ENCODE measurements around the gene DACT3. TPM values are rescaled to one million over a fixed set of nuclear protein-coding genes. Genes with fewer than 3 reads are reported as not detected.
"Not testable (repeated sequence)": the region's sequence is repeated elsewhere in the genome, so short reads cannot be mapped to it uniquely, and the experiment has no call there.

DACT3 gene
- total RNA-seq, 1 donor from 2014 or later, result 3.4 TPM

- no peak for DNase-seq (ENCODE audit: low spot score)
Observed at GRCh38 chr19:46634656-46635218, 26.2 kb downstream of the DACT3 start.

- no peak for DNase-seq (ENCODE audit: low spot score)
Observed at GRCh38 chr19:46634045-46634655, 26.8 kb downstream of the DACT3 start.

GRCh38 chr19:46633130-46633529 lies 27.9 kb downstream of the DACT3 start:
- DNase-seq (ENCODE audit: low spot score), result no peak

- DNase-seq (ENCODE audit: low spot score), result no peak
Observed at GRCh38 chr19:46631481-46631880, 29.5 kb downstream of the DACT3 start.

GRCh38 chr19:46630586-46631205 lies 30.3 kb downstream of the DACT3 start:
- DNase-seq (ENCODE audit: low spot score), result no peak

GRCh38 chr19:46629546-46630025 lies 31.4 kb downstream of the DACT3 start:
- DNase-seq (ENCODE audit: low spot score), result no peak

GRCh38 chr19:46628970-46629369 lies 32.0 kb downstream of the DACT3 start:
- DNase-seq (ENCODE audit: low spot score), result not testable (repeated sequence)

GRCh38 chr19:46626446-46626845 lies 34.5 kb downstream of the DACT3 start:
- DNase-seq (ENCODE audit: low spot score), result no peak

- DNase-seq (ENCODE audit: low spot score), result no peak
Observed at GRCh38 chr19:46625731-46626130, 35.3 kb downstream of the DACT3 start.

GRCh38 chr19:46624958-46625661 lies 35.9 kb downstream of the DACT3 start, which contains the start of gene PTGIR:
Gene PTGIR (minus strand): TSS chr19:46625089. CDS start chr19:46624225, 864 bp downstream.
- DNase-seq (ENCODE audit: low spot score), result no peak

GRCh38 chr19:46623915-46624502 lies 37.0 kb downstream of the DACT3 start:
- no peak for DNase-seq (ENCODE audit: low spot score)

GRCh38 chr19:46622118-46622446 lies 38.9 kb downstream of the DACT3 start:
- DNase-seq (ENCODE audit: low spot score), result no peak

GRCh38 chr19:46621191-46622117 lies 39.5 kb downstream of the DACT3 start:
- no peak for DNase-seq (ENCODE audit: low spot score)

GRCh38 chr19:46620716-46621115 lies 40.3 kb downstream of the DACT3 start:
- no peak for DNase-seq (ENCODE audit: low spot score)

GRCh38 chr19:46620267-46620666 lies 40.7 kb downstream of the DACT3 start:
- no peak for DNase-seq (ENCODE audit: low spot score)

- no peak for DNase-seq (ENCODE audit: low spot score)
Observed at GRCh38 chr19:46618670-46619231, 42.2 kb downstream of the DACT3 start.

GRCh38 chr19:46617601-46618000 lies 43.4 kb downstream of the DACT3 start:
- DNase-seq (ENCODE audit: low spot score), result no peak

GRCh38 chr19:46616631-46617322 lies 44.2 kb downstream of the DACT3 start:
- DNase-seq (ENCODE audit: low spot score), result no peak

- no peak for DNase-seq (ENCODE audit: low spot score)
Observed at GRCh38 chr19:46615966-46616365, 45.0 kb downstream of the DACT3 start.
